GM23338 (cell line): ENCODE measurements around the gene KCNMB2. TPM values are rescaled to one million over a fixed set of nuclear protein-coding genes. Genes with fewer than 3 reads are reported as not detected.

Experiments
- ATAC-seq: fragments of 200-7000 bp; cut with Tn5 transposase; 3 replicates; pipeline ENCODE4 v1.9.1; 2020
- DNase-seq: peaks from one replicate; pipeline ENCODE4 v3.0.0-alpha.2; 2015; ENCODE audit warnings: low spot score
- H2AFZ ChIP-seq: fragments of 200-600 bp; sonication (generic); 2 replicates; pipeline ENCODE4 v1.8.0; 2016; ENCODE audit warnings: antibody characterized with exemption, mild to moderate bottlenecking, moderate library complexity
- H3F3A ChIP-seq: fragments of 200-600 bp; sonication (generic); replicated peaks from 2 replicates; pipeline ENCODE4 v1.8.0; 2017; ENCODE audit warnings: antibody characterized with exemption, mixed run types, low read depth
- H3K27ac ChIP-seq: fragments of 200-600 bp; sonication (generic); 2 replicates; pipeline ENCODE4 v1.6.1; 2016; ENCODE audit warnings: low read depth
- H3K27me3 ChIP-seq: fragments of 200-600 bp; sonication (generic); 2 replicates; pipeline ENCODE4 v1.8.0; 2016; ENCODE audit warnings: mild to moderate bottlenecking, mixed run types, moderate library complexity; ENCODE audit not compliant: insufficient read depth
- H3K36me3 ChIP-seq: fragments of 200-600 bp; sonication (generic); 2 replicates; pipeline ENCODE4 v1.8.0; 2016; ENCODE audit warnings: mild to moderate bottlenecking; ENCODE audit not compliant: insufficient read depth
- H3K4me1 ChIP-seq: fragments of 200-600 bp; sonication (generic); 2 replicates; pipeline ENCODE4 v1.8.0; 2016; ENCODE audit warnings: mild to moderate bottlenecking, moderate library complexity; ENCODE audit not compliant: insufficient read depth
- H3K4me2 ChIP-seq: fragments of 200-600 bp; sonication (generic); 2 replicates; pipeline ENCODE4 v1.7.1; 2017; ENCODE audit warnings: mixed run types
- H3K4me3 ChIP-seq: fragments of 200-600 bp; sonication (generic); 2 replicates; pipeline ENCODE4 v1.6.1; 2016; ENCODE audit warnings: mixed run types
- H3K79me2 ChIP-seq: fragments of 200-600 bp; sonication (generic); replicated peaks from 2 replicates; pipeline ENCODE4 v1.8.0; 2017; ENCODE audit warnings: mild to moderate bottlenecking; ENCODE audit not compliant: insufficient read depth
- H3K9me2 ChIP-seq: fragments of 200-600 bp; sonication (generic); 2 replicates; pipeline ENCODE4 v1.8.0; 2017; ENCODE audit not compliant: insufficient read depth
- H4K20me1 ChIP-seq: fragments of 200-600 bp; sonication (generic); replicated peaks from 2 replicates; pipeline ENCODE4 v1.8.0; 2017; ENCODE audit warnings: mild to moderate bottlenecking; ENCODE audit not compliant: insufficient read depth
- H3K27ac Mint-ChIP-seq: 2 replicates; pipeline ENCODE4 v1.8.0; 2020; ENCODE audit warnings: inconsistent platforms, mild to moderate bottlenecking, moderate library complexity, mixed read lengths
- H3K27me3 Mint-ChIP-seq: 3 replicates; pipeline ENCODE4 v1.8.0; 2022; ENCODE audit warnings: low read depth, mild to moderate bottlenecking, moderate library complexity, mixed read lengths, inconsistent platforms; ENCODE audit not compliant: insufficient read depth, poor library complexity
- H3K36me3 Mint-ChIP-seq: 3 replicates; pipeline ENCODE4 v1.8.0; 2021; ENCODE audit warnings: low read depth, mild to moderate bottlenecking, inconsistent platforms, moderate library complexity, mixed read lengths
- H3K4me1 Mint-ChIP-seq: 3 replicates; pipeline ENCODE4 v1.8.0; 2020; ENCODE audit warnings: mild to moderate bottlenecking, inconsistent platforms, mixed read lengths
- H3K4me3 Mint-ChIP-seq: 3 replicates; pipeline ENCODE4 v1.8.0; 2021; ENCODE audit warnings: moderate library complexity, mild to moderate bottlenecking, inconsistent platforms, mixed read lengths
- H3K9me3 Mint-ChIP-seq: 3 replicates; pipeline ENCODE4 v1.8.0; 2020; ENCODE audit warnings: moderate library complexity, mild to moderate bottlenecking, inconsistent platforms, mixed read lengths
- CREB1 ChIP-seq: fragments of 250-450 bp; sonication (Bioruptor Pico); IDR thresholded peaks from 2 replicates; pipeline ENCODE4 v1.5.0; 2020; ENCODE audit warnings: low read depth, mild to moderate bottlenecking, moderate library complexity
- EZH2 ChIP-seq: fragments of 200-600 bp; sonication (generic); IDR thresholded peaks from one replicate; pipeline ENCODE4 v1.8.0; 2017; ENCODE audit warnings: antibody characterized with exemption, mild to moderate bottlenecking, low read depth; ENCODE audit not compliant: unreplicated experiment
- EZH2phosphoT487 ChIP-seq: fragments of 200-600 bp; sonication (generic); IDR thresholded peaks from one replicate; pipeline ENCODE4 v1.8.1; 2018; ENCODE audit warnings: antibody characterized with exemption; ENCODE audit not compliant: unreplicated experiment
- JUNB ChIP-seq: IDR thresholded peaks from one replicate; pipeline ENCODE4 v1.6.1; 2016; ENCODE audit warnings: antibody characterized with exemption; ENCODE audit not compliant: unreplicated experiment
- NANOG ChIP-seq: IDR thresholded peaks from 2 replicates; pipeline ENCODE4 v1.6.1; 2016; ENCODE audit warnings: antibody characterized with exemption, borderline replicate concordance
- POLR2AphosphoS5 ChIP-seq: IDR thresholded peaks from 2 replicates; pipeline ENCODE4 v1.6.1; 2016; ENCODE audit warnings: antibody characterized with exemption, low read depth
- ZNF114 ChIP-seq: fragments of 250-450 bp; sonication (Bioruptor Pico); IDR thresholded peaks from 2 replicates; pipeline ENCODE4 v1.5.0; 2020; ENCODE audit warnings: mild to moderate bottlenecking, moderate library complexity
- ZNF331 ChIP-seq: fragments of 250-450 bp; sonication (Bioruptor Pico); IDR thresholded peaks from 2 replicates; pipeline ENCODE4 v1.5.0; 2020; ENCODE audit warnings: low read depth, mild to moderate bottlenecking, moderate library complexity
- polyA plus RNA-seq: library from polyadenylated mRNA; unstranded; fragments of >200 nt; fragmentation: Nextera tagmentation; extraction: Ambion mirVana; gene quantifications from 2 replicates; pipeline ENCODE4 v1.2.1, GENCODE V29; 2016
- total RNA-seq: library from RNA; depleted of rRNA; stranded (reverse); fragments of >200 nt; shearing (Covaris generic); gene quantifications from 2 replicates; pipeline ENCODE4 v1.2.3, GENCODE V29; 2014
- TF ChIP-seq, protein P1 (sequence below): IDR thresholded peaks from one replicate; pipeline ENCODE4 v1.6.1; 2018; ENCODE audit warnings: antibody characterized with exemption; ENCODE audit not compliant: unreplicated experiment
- TF ChIP-seq, protein P2 (sequence below): IDR thresholded peaks from 2 replicates; pipeline ENCODE4 v1.6.1; 2016; ENCODE audit warnings: antibody characterized with exemption
- TF ChIP-seq, protein P3 (sequence below): fragments of 250-450 bp; sonication (Bioruptor Pico); IDR thresholded peaks from 2 replicates; pipeline ENCODE4 v1.5.0; 2020; ENCODE audit warnings: mild to moderate bottlenecking, moderate library complexity

KCNMB2 gene
- total and polyA plus RNA-seq, 2 experiments from 2014 or later: 0.53 TPM; not detected in 1

DNA sequence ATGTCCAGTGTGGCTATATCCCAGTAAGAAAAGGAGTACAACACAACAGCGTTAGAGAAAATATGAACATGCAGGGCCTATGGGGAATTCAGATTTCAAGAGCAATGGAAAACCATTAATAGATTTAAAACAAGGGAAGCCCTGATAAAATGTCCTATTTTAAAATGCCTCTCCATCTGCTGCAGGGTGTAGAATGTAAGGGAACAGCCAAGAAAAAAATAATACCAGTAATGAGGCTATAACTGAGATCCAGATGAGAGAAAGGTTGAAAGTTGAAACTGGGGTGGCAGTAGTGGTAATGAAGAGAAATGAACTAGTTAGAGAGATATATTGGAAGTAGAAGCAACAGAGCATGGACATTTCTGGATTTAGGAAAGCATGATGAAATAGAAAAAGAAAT, 226.1 kb downstream of the KCNMB2 start:
- Histone ChIP-seq H4K20me1 (no peaks in the 10 kb centered on the region), H3K9me2 (no peaks in the 10 kb centered on the region), H2AFZ (no peak overlapping the region), H3K4me2 (no peak overlapping the region), H3K36me3 (no peaks in the 10 kb centered on the region), H3F3A (no peaks in the 10 kb centered on the region), H3K4me3 (no peak overlapping the region), H3K27me3 (no peaks in the 10 kb centered on the region), H3K27ac (no peak overlapping the region), H3K4me1 (no peaks in the 10 kb centered on the region), H3K79me2 (no peaks in the 10 kb centered on the region)
- Mint-ChIP-seq H3K27ac (no peak overlapping the region), H3K4me1 (no peaks in the 10 kb centered on the region), H3K9me3 (no peaks in the 10 kb centered on the region), H3K27me3 (no peaks in the 10 kb centered on the region), H3K36me3 (no peaks in the 10 kb centered on the region), H3K4me3 (no peak overlapping the region)
- DNase-seq (no peak), ATAC-seq (no peak)
- TF ChIP-seq EZH2: no peak
- no peak for TF ChIP-seq NANOG
- TF ChIP-seq, protein P1, sequence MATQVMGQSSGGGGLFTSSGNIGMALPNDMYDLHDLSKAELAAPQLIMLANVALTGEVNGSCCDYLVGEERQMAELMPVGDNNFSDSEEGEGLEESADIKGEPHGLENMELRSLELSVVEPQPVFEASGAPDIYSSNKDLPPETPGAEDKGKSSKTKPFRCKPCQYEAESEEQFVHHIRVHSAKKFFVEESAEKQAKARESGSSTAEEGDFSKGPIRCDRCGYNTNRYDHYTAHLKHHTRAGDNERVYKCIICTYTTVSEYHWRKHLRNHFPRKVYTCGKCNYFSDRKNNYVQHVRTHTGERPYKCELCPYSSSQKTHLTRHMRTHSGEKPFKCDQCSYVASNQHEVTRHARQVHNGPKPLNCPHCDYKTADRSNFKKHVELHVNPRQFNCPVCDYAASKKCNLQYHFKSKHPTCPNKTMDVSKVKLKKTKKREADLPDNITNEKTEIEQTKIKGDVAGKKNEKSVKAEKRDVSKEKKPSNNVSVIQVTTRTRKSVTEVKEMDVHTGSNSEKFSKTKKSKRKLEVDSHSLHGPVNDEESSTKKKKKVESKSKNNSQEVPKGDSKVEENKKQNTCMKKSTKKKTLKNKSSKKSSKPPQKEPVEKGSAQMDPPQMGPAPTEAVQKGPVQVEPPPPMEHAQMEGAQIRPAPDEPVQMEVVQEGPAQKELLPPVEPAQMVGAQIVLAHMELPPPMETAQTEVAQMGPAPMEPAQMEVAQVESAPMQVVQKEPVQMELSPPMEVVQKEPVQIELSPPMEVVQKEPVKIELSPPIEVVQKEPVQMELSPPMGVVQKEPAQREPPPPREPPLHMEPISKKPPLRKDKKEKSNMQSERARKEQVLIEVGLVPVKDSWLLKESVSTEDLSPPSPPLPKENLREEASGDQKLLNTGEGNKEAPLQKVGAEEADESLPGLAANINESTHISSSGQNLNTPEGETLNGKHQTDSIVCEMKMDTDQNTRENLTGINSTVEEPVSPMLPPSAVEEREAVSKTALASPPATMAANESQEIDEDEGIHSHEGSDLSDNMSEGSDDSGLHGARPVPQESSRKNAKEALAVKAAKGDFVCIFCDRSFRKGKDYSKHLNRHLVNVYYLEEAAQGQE: no peak
- no peak for TF ChIP-seq JUNB
- no peak for TF ChIP-seq ZNF114 (CRISPR knock-in tag)
- TF ChIP-seq, protein P2, sequence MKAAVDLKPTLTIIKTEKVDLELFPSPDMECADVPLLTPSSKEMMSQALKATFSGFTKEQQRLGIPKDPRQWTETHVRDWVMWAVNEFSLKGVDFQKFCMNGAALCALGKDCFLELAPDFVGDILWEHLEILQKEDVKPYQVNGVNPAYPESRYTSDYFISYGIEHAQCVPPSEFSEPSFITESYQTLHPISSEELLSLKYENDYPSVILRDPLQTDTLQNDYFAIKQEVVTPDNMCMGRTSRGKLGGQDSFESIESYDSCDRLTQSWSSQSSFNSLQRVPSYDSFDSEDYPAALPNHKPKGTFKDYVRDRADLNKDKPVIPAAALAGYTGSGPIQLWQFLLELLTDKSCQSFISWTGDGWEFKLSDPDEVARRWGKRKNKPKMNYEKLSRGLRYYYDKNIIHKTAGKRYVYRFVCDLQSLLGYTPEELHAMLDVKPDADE: no peak
- TF ChIP-seq EZH2phosphoT487: no peak
- TF ChIP-seq ZNF331 (CRISPR knock-in tag): no peak
- TF ChIP-seq POLR2AphosphoS5: no peak
- TF ChIP-seq, protein P3, sequence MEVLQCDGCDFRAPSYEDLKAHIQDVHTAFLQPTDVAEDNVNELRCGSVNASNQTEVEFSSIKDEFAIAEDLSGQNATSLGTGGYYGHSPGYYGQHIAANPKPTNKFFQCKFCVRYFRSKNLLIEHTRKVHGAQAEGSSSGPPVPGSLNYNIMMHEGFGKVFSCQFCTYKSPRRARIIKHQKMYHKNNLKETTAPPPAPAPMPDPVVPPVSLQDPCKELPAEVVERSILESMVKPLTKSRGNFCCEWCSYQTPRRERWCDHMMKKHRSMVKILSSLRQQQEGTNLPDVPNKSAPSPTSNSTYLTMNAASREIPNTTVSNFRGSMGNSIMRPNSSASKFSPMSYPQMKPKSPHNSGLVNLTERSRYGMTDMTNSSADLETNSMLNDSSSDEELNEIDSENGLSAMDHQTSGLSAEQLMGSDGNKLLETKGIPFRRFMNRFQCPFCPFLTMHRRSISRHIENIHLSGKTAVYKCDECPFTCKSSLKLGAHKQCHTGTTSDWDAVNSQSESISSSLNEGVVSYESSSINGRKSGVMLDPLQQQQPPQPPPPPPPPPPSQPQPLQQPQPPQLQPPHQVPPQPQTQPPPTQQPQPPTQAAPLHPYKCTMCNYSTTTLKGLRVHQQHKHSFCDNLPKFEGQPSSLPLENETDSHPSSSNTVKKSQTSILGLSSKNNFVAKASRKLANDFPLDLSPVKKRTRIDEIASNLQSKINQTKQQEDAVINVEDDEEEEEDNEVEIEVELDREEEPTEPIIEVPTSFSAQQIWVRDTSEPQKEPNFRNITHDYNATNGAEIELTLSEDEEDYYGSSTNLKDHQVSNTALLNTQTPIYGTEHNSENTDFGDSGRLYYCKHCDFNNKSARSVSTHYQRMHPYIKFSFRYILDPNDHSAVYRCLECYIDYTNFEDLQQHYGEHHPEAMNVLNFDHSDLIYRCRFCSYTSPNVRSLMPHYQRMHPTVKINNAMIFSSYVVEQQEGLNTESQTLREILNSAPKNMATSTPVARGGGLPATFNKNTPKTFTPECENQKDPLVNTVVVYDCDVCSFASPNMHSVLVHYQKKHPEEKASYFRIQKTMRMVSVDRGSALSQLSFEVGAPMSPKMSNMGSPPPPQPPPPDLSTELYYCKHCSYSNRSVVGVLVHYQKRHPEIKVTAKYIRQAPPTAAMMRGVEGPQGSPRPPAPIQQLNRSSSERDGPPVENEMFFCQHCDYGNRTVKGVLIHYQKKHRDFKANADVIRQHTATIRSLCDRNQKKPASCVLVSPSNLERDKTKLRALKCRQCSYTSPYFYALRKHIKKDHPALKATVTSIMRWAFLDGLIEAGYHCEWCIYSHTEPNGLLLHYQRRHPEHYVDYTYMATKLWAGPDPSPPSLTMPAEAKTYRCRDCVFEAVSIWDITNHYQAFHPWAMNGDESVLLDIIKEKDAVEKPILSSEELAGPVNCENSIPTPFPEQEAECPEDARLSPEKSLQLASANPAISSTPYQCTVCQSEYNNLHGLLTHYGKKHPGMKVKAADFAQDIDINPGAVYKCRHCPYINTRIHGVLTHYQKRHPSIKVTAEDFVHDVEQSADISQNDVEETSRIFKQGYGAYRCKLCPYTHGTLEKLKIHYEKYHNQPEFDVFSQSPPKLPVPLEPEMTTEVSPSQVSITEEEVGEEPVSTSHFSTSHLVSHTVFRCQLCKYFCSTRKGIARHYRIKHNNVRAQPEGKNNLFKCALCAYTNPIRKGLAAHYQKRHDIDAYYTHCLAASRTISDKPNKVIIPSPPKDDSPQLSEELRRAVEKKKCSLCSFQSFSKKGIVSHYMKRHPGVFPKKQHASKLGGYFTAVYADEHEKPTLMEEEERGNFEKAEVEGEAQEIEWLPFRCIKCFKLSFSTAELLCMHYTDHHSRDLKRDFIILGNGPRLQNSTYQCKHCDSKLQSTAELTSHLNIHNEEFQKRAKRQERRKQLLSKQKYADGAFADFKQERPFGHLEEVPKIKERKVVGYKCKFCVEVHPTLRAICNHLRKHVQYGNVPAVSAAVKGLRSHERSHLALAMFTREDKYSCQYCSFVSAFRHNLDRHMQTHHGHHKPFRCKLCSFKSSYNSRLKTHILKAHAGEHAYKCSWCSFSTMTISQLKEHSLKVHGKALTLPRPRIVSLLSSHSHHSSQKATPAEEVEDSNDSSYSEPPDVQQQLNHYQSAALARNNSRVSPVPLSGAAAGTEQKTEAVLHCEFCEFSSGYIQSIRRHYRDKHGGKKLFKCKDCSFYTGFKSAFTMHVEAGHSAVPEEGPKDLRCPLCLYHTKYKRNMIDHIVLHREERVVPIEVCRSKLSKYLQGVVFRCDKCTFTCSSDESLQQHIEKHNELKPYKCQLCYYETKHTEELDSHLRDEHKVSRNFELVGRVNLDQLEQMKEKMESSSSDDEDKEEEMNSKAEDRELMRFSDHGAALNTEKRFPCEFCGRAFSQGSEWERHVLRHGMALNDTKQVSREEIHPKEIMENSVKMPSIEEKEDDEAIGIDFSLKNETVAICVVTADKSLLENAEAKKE (CRISPR knock-in tag): no peak
- TF ChIP-seq CREB1 (CRISPR knock-in tag): no peak
